HG03095 (cell line): ENCODE results near the gene CCDC92.
A peak's percentile ranks its signal among the peaks of the same experiment; 100 is the strongest.

Experiments
- ATAC-seq: cut with Tn5 transposase; IDR thresholded peaks from one replicate; pipeline ENCODE4 v1.9.1; 2021; ENCODE audit warnings: moderate library complexity; ENCODE audit not compliant: unreplicated experiment

Gene CCDC92, protein sequence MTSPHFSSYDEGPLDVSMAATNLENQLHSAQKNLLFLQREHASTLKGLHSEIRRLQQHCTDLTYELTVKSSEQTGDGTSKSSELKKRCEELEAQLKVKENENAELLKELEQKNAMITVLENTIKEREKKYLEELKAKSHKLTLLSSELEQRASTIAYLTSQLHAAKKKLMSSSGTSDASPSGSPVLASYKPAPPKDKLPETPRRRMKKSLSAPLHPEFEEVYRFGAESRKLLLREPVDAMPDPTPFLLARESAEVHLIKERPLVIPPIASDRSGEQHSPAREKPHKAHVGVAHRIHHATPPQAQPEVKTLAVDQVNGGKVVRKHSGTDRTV

GRCh38 chr12:123972457-123973401 is at the start of gene CCDC92, which contains the start of gene ZNF664:
CCDC92 (minus strand) TSS chr12:123972831; CDS start chr12:123944305, 28,526 bp downstream.
ZNF664 (plus strand) TSS chr12:123973215; CDS start chr12:124012145, 38,930 bp downstream.
- peak; percentile 74 for ATAC-seq

GRCh38 chr12:124022161-124022560 is 49.5 kb upstream of the CCDC92 start:
- no peak for ATAC-seq

DNA sequence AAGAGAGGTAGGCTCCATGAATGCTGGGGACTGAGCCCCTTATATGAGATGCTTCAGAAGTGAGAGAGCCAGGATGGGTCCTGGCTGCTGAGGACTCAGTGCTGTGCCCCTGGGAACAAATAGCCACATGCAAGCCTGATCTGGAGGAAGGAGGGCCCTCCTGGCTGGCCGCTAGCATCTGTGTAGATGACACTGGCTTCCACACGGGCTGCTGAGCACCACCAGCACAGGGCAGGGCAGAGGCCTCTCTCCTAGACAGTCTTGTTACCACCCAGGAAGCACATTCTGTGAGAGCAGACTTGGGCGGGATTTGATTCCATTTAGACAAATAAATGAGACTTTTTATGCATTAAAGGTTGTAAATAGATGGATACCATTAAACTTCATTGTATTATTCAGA is 48.4 kb upstream of the CCDC92 start:
- ATAC-seq, result no peak

GRCh38 chr12:124020514-124020949 is 47.9 kb upstream of the CCDC92 start:
- no peak for ATAC-seq

DNA sequence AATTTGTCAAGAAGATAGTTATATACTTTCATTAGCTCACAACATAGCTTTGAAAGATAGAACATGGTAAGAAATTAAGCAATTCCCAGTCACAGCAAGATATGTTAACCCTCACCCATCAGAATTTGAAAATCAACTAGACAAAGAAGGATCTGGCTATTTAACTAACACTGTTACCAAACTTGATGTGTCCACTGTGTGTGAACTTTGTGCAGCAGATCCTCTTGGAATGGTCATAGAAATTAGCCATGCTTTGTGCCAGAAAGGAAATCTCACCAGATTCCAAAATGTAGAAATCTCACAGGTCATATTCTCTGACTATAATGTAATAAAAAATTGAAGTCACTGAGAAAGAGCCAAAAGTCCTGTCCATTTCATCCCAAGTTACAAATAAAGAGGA is 46.5 kb upstream of the CCDC92 start:
- no peak for ATAC-seq

GRCh38 chr12:124018539-124018938 is 45.9 kb upstream of the CCDC92 start:
- ATAC-seq, result no peak

DNA sequence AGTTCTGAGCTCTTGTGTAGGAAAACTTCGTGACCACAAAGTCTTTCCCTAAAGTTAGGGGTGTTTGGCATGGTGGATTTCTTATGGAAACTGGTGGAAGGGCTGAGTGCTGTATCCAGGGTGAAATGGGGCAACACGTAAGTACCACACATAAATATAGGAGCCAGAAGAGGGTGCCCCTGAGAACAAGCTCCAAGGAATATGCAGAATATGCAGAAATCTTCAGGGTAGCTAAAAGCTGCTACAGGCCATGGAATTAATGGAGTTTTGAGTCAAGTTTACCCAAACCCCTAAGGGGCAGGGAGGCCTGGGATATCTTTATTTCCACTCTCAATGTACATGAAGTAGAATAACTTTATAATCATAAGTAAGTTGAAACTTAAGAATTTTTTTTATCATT is 44.4 kb upstream of the CCDC92 start:
- no peak for ATAC-seq

GRCh38 chr12:124015494-124016461 is 43.1 kb upstream of the CCDC92 start:
- ATAC-seq, result no peak

- ATAC-seq, result no peak
Observed at GRCh38 chr12:124013073-124013472, 40.4 kb upstream of the CCDC92 start.

DNA sequence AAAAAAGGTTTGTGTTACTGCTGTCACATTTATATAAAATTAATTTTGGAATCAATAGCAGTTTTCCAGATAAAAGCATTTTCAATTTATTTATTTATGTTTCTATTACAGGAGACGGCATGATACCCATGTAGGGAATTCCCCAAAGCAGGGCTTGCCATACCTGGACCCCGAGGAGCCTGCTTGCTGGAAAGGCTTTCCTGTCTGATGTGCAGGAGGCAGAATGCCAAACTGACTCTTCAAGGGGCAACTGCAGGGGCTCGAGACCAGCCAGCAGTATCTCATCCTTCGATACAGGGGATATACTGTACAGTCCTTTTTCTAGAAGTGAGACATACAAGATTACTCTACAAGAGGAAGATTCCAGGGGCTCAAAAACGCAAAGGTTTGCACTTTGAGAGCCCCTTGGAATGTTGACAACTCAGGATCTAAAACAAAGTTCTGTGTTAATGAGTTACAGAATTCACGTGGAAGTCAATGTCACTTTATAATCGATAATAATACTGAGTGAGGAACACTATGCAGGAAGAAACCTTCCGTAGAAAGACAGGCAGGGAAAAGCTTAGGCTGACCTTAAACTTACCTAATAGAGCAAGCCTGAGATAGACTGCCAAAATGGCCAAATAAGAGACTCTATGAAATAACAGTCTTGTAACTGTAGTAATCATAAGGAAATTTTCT is 38.9 kb upstream of the CCDC92 start:
- no peak for ATAC-seq

GRCh38 chr12:124010687-124011086 is 38.1 kb upstream of the CCDC92 start:
- no peak for ATAC-seq

DNA sequence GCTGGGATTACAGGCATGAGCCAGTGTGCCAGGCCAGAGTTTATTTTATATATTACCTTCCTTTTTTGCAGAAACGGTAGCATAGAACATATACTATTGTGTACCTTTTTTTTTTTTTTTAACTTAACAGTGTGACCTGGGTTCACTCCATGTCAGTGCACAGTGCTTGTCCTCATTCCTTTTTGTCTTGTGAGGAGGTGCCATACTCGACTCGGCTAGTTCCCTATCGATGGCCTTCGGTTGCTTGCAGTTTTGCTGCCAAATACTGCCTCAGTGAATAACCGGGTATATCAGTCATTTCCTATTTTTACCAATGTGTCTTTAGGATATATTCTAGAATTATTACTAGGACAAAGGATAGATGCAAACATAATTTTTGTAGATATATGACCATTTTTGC is 37.1 kb upstream of the CCDC92 start:
- ATAC-seq, result no peak

DNA sequence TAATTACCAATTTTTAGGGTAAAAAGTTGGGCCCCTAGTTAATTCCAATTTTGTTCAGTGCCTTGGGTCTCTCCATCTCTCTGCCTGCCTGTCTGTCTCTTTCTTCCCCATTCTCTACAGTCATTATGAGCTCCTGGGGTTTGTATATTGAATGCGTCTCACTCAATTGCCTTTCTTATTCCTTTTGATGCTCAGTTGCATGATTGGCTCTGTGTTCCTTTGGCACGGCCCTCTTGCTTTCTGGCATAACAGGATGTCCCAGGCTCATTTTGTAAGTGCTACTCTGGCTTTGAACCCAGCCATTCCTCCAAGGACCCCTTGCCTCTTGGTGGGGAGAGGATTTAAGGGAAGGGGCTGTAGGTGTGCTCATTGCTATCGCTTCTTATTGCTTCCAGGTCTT is 36.0 kb upstream of the CCDC92 start:
- no peak for ATAC-seq

GRCh38 chr12:124007826-124008570 is 35.4 kb upstream of the CCDC92 start:
- ATAC-seq, result no peak

DNA sequence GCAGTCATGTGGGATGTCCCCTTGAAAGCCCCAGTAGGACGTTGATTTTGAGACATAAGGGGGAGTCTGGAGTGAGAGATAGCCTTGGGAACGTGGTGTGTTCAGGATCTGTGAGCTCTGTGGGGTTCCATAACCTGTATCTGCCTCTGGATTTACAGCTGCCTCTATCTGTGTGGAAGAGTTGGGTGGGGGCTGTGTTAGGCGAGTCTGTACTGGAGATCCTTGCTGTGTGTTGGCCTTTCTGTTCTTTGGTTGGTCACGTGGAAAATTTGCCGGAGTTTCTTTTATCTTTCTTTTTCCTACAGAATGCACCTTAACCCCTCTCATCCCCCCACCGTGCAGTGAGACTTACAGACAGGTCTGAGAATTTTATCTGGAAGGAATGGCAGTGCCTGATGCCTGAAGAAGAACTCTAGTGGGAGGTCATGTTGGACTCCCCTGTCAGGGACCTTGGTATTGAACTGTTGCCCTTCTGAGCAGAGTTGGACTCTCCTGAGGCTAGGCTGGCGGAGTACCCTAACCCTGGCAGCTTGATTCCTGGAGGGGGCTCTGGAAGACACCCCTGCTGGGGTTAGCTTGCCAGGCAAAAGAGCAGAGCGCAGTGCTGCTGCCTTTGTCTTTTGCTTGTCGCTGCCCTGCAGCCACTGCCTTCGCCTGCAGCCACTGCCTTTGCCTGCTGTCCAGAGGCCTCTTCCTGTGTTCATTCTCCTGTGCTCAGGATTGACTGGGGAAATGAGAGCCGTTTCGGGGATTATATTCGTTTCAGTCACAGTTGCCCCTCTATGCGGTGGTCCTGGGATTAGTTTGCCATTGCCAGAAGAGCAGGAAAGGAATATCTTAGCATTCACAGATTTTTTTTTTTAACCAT is 34.4 kb upstream of the CCDC92 start:
- no peak for ATAC-seq

- ATAC-seq, result no peak
Observed at GRCh38 chr12:124006085-124006845, 33.6 kb upstream of the CCDC92 start.

GRCh38 chr12:124004233-124004875 is 31.7 kb upstream of the CCDC92 start:
- ATAC-seq, result no peak
